Activated T-cell treated with anti-CD3 and anti-CD28 coated beads for 48 hours (primary cell): ENCODE results near the gene RIOK1.

Source experiments
- DNase-seq: peaks from one replicate; pipeline ENCODE4 v3.0.0-alpha.2; 2020; ENCODE audit warnings: low read depth

RIOK1 gene

GRCh38 chr6:7409740-7410139 lies 20.1 kb downstream of the RIOK1 start:
- DNase-seq, result no peak

GRCh38 chr6:7410851-7411250 lies 21.2 kb downstream of the RIOK1 start:
- no peak for DNase-seq

- no peak for DNase-seq
Measured at GRCh38 chr6:7411328-7411727, 21.7 kb downstream of the RIOK1 start.

- DNase-seq, result no peak
Measured at GRCh38 chr6:7413151-7413823, 23.7 kb downstream of the RIOK1 start.

GRCh38 chr6:7414811-7415210 lies 25.2 kb downstream of the RIOK1 start:
- DNase-seq, result no peak

- DNase-seq, result no peak
Measured at GRCh38 chr6:7417684-7418083, 28.1 kb downstream of the RIOK1 start.

- DNase-seq, result no peak
Measured at GRCh38 chr6:7418238-7418905, 28.8 kb downstream of the RIOK1 start.

GRCh38 chr6:7419065-7419464 lies 29.5 kb downstream of the RIOK1 start:
- DNase-seq, result no peak

GRCh38 chr6:7421066-7421465 lies 31.5 kb downstream of the RIOK1 start:
- no peak for DNase-seq

- DNase-seq, result no peak
Measured at GRCh38 chr6:7424058-7424457, 34.5 kb downstream of the RIOK1 start.

GRCh38 chr6:7424967-7425807 lies 35.6 kb downstream of the RIOK1 start:
- no peak for DNase-seq

- no peak for DNase-seq
Measured at GRCh38 chr6:7425808-7426190, 36.2 kb downstream of the RIOK1 start.

GRCh38 chr6:7426447-7427169 lies 37.0 kb downstream of the RIOK1 start:
- no peak for DNase-seq

- DNase-seq, result no peak
Measured at GRCh38 chr6:7431313-7431673, 41.7 kb downstream of the RIOK1 start.

GRCh38 chr6:7431674-7432390 lies 42.2 kb downstream of the RIOK1 start:
- DNase-seq, result no peak

- DNase-seq, result no peak
Measured at GRCh38 chr6:7432391-7433120, 42.9 kb downstream of the RIOK1 start.

GRCh38 chr6:7433121-7433617 lies 43.6 kb downstream of the RIOK1 start:
- DNase-seq, result no peak

GRCh38 chr6:7434672-7435071 lies 45.1 kb downstream of the RIOK1 start:
- DNase-seq, result no peak

GRCh38 chr6:7438011-7438410 lies 48.4 kb downstream of the RIOK1 start:
- DNase-seq, result no peak

- DNase-seq, result no peak
Measured at GRCh38 chr6:7439228-7439627, 49.6 kb downstream of the RIOK1 start.

- no peak for DNase-seq
Measured at GRCh38 chr6:7440476-7440875, 50.9 kb downstream of the RIOK1 start.
